Renal cortex interstitium (tissue), 11 donors: Measurements from ENCODE around the gene ZNF846. TPM values are rescaled to one million over a fixed set of nuclear protein-coding genes. Genes with fewer than 3 reads are reported as not detected.

Experiments
- DNase-seq, 11 donors: peaks; one replicate each; pipeline ENCODE4 v3.0.0-alpha.2; 2013; ENCODE audit warnings: low read depth in 9 of 11, low spot score in 4 of 11; ENCODE audit errors: extremely low read depth in 1 of 11
- polyA plus RNA-seq, 3 donors: library from polyadenylated mRNA; unstranded; fragments of 120-200 nt; gene quantifications; one replicate each; pipeline ENCODE4 v1.2.1, GENCODE V29; 2013; ENCODE audit not compliant: insufficient read length in 3 of 3

ZNF846 gene
- polyA plus RNA-seq, 3 donors, result 20.1 to 33.0 (median 20.5) TPM

DNA sequence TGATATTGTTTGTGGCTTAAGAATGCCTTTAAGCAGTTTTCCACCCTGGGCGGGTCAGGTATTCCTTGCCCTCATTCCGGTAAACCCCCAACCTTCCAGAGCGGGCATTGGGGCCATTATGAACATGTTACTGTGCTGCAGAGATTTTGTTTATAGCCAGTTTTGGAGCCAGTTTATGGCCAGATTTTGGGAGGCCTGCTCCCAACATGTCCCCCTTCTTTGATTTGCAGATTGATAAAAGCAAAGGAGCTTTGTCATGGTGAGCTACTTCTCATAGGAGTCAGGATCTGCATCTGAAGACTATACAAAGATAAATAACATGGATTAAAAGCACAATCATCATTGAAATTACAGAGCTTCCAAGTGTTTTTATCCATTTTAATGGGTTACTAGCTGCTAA, 56.7 kb downstream of the ZNF846 start:
- DNase-seq, result no peak

DNA sequence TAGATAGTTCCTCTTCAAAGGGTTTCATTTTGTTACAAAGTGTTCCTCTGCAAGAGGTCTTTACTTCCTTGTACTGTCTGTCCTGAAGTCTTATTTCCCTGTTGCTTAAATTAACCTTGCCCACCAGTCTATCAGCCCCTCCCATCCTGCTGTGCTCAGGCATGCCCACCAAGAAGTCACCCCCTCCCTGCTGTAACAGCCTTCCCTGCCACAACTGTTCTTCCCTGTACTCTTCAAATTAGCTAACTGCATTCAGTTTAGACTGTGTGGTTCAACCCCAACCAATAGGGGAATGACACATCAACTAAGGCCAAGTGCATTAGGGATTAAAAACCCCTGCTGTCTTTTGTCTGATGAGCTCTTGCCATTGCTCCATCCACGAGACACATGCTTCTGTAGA, 59.2 kb downstream of the ZNF846 start:
- no peak for DNase-seq

DNA sequence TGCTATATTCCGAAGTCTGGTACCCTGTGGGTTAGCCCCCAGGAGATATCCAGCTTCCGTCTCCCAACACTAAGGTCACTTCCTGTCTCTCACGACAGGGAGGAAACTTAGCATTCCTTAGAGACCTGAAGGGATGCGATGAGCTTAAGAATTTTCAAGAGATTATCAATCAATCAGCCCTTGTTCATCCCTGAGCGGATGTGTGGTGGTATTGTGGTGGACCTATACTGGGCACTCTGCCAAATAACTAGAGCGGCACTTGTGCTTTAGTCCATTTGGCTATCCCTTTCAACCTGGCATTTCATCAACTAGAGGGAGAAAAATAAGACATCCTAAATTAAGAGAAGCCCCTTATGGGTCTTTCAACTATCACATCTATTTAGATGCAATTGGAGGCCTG, 62.7 kb downstream of the ZNF846 start:
- no peak for DNase-seq

DNA sequence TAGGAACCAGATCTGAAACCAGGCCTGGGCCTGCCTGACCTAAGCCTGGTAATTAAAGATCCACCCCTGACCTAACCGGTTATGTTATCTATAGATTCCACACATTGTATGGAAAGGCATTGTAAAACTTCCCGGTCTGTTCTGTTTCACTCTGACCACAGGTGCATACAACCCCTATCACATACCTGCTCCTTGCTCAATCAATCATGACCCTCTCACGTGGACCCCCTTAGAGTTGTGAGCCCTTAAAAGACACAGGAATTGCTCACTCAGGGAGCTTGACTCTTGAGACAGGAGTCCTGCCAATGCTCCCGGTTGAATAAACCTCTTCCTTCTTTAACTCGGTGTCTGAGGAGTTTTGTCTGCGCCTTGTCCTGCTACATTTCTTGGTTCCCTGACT, 66.4 kb downstream of the ZNF846 start:
- DNase-seq, result no peak

Other genes starting within 250 kb of the ZNF846 start
- gene ZNF426, start 230.1 kb downstream of the ZNF846 start, polyA plus RNA-seq, result 10 to 100 TPM; 20.3 to 25.0 (median 24.4) TPM
- 10 to 100 TPM; 14.7 to 30.5 (median 20.6) TPM for gene ZNF121, start 184.2 kb downstream of the ZNF846 start, polyA plus RNA-seq
- gene ZNF561, start 147.5 kb downstream of the ZNF846 start, polyA plus RNA-seq, result 10 to 100 TPM; 49.3 to 62.8 (median 62.5) TPM
- 10 to 100 TPM; 25.7 to 26.7 (median 26.4) TPM for gene ZNF562, start 93.6 kb downstream of the ZNF846 start, polyA plus RNA-seq
- 10 to 100 TPM; 26.6 to 35.3 (median 29.2) TPM for gene FBXL12, start 50.3 kb upstream of the ZNF846 start, polyA plus RNA-seq
- gene UBL5, start 59.2 kb upstream of the ZNF846 start, polyA plus RNA-seq, result 100 to 1,000 TPM; 261 to 311 (median 295) TPM
- 10 to 100 TPM; 46.7 to 76.9 (median 64.0) TPM for gene PIN1, start 66.6 kb upstream of the ZNF846 start, polyA plus RNA-seq
- gene OLFM2, start 167.8 kb upstream of the ZNF846 start, polyA plus RNA-seq, result 10 to 100 TPM; 21.1 to 26.8 (median 21.1) TPM
- gene COL5A3, start 241.8 kb upstream of the ZNF846 start, polyA plus RNA-seq, result 1 to 10 TPM in 1 of 3 donors, under 1 TPM in 2; 0.56 to 1.7 (median 0.96) TPM
- under 1 TPM in 1 of 3 donors, not detected in 2; 0.27 TPM for gene RDH8, start 244.7 kb upstream of the ZNF846 start, polyA plus RNA-seq